Esophagus squamous epithelium (tissue), 5 donors: ENCODE measurements around the gene ARHGAP45. TPM values are rescaled to one million over a fixed set of nuclear protein-coding genes. Genes with fewer than 3 reads are reported as not detected.
A peak's percentile ranks its signal among the peaks of the same experiment; 100 is the strongest.

Experiments used
- DNase-seq: peaks from one replicate; lab custom pipeline; 2025; lab: John Stamatoyannopoulos, UW
- H3K27ac ChIP-seq, 4 donors: fragments of 200-600 bp; sonication (generic); one replicate each; pipeline ENCODE4 v1.5.1; 2016 to 2019; ENCODE audit warnings: mild to moderate bottlenecking in 1 of 4
- H3K27me3 ChIP-seq, 4 donors: fragments of 200-600 bp; sonication (generic); 1 replicate in 3 of 4; 2 replicates in 1 of 4; pipeline versions ENCODE4 v1.5.1 to v1.6.0; 2017 to 2021; ENCODE audit warnings: antibody characterized with exemption in 1 of 4
- H3K36me3 ChIP-seq, 3 donors: fragments of 200-600 bp; sonication (generic); one replicate each; pipeline ENCODE4 v1.5.1; 2016 to 2019
- H3K4me1 ChIP-seq, 3 donors: fragments of 200-600 bp; sonication (generic); one replicate each; pipeline ENCODE4 v1.5.1; 2017 to 2019
- H3K4me3 ChIP-seq, 4 donors: fragments of 200-600 bp; sonication (generic); 1 replicate in 3 of 4; 2 replicates in 1 of 4; pipeline ENCODE4 v1.5.1; 2016 to 2019; ENCODE audit warnings: mild to moderate bottlenecking in 2 of 4, moderate library complexity in 1 of 4
- H3K9me3 ChIP-seq, 3 donors: fragments of 200-600 bp; sonication (generic); one replicate each; pipeline ENCODE4 v1.5.1; 2016 to 2019
- CTCF ChIP-seq, 6 experiments: fragments of 450-650 bp in 4 of 6; fragments of 200-600 bp in 2 of 6; sonication (generic) in 2 of 6; IDR thresholded peaks; one replicate each; pipeline ENCODE4 v1.5.1; 2016 to 2019; ENCODE audit warnings: antibody characterized with exemption in 6 of 6, mild to moderate bottlenecking in 4 of 6, moderate library complexity in 4 of 6
- POLR2A ChIP-seq, 4 donors: fragments of 450-650 bp; IDR thresholded peaks; one replicate each; pipeline ENCODE4 v1.6.1; 2017; ENCODE audit warnings: antibody characterized with exemption in 4 of 4, mild to moderate bottlenecking in 4 of 4, moderate library complexity in 3 of 4
- WGBS, 2 donors: methylation state at CpG; one replicate each; pipeline ENCODE4 v1.1.5; 2018; 5-methylcytosine and 5-hydroxymethylcytosine counted together
- intact Hi-C: fragments of 100-400 bp; cut with DNase I; formaldehyde crosslinking; loops from one replicate; pipeline ENCODE4 v1.15.0; 2022
- total RNA-seq, 4 donors: library from RNA; depleted of rRNA; stranded (reverse); fragments of >200 nt; gene quantifications; one replicate each; pipeline ENCODE4 v1.1.0, GENCODE V29; 2016
- donor health status: DM: yes; HTN: yes; CAD: no.

ARHGAP45 gene
- total RNA-seq, 4 donors from 2014 or later, result 8.2 to 39.3 (median 12.5) TPM

GRCh38 chr19:1106841-1107660 lies 40.1 kb downstream of the ARHGAP45 start:
- H3K4me1 ChIP-seq, result peaks cover 47 to 79% (median 55%) of the 10 kb centered on the region in 3 donors
- 33 to 40% methylated on average over 1 of the region's 17 CpGs for WGBS, 2 donors
- DNase-seq, result no peak

GRCh38 chr19:1107661-1108261 lies 40.8 kb downstream of the ARHGAP45 start:
- Histone ChIP-seq H3K4me1 (peaks cover 47 to 79% (median 53%) of the 10 kb centered on the region in 3 donors), H3K27me3 (no peaks in the 10 kb centered on the region), H3K27ac (peak overlapping the region; percentile 26 to 99 (median 96)), H3K9me3 (no peaks in the 10 kb centered on the region), H3K4me3 (no peak overlapping the region), H3K36me3 (peaks cover 34 to 74% (median 46%) of the 10 kb centered on the region in 3 donors)
- no peak for DNase-seq
- WGBS, 2 donors, result 70 to 74% methylated on average over 2 to 13 of the region's 25 CpGs
- no peak for TF ChIP-seq CTCF (IDR thresholded peaks at IDR 0.05)
- TF ChIP-seq POLR2A (IDR thresholded peaks at IDR 0.05), result no peak
- intact Hi-C loops, result no loop called here

More at GRCh38 chr19:1106841-1107660, 40.1 kb downstream of the ARHGAP45 start:
- no peaks in the 10 kb centered on the region for H3K9me3 ChIP-seq
- intact Hi-C loops, result no loop called here
- no peaks in the 10 kb centered on the region for H3K27me3 ChIP-seq
- TF ChIP-seq POLR2A (IDR thresholded peaks at IDR 0.05), result no peak
- TF ChIP-seq CTCF (IDR thresholded peaks at IDR 0.05), result peak in 1 of 6 experiments; percentile 22
- peak overlapping the region; percentile 26 to 99 (median 96) for H3K27ac ChIP-seq
- H3K36me3 ChIP-seq, result peaks cover 28 to 67% (median 43%) of the 10 kb centered on the region in 3 donors
- H3K4me3 ChIP-seq, result no peak overlapping the region

GRCh38 chr19:1108291-1109031 lies 41.5 kb downstream of the ARHGAP45 start:
- 70 to 100% methylated on average over 2 to 7 of the region's 89 CpGs for WGBS, 2 donors
- DNase-seq, result no peak
- H3K9me3 ChIP-seq, result no peaks in the 10 kb centered on the region

DNA sequence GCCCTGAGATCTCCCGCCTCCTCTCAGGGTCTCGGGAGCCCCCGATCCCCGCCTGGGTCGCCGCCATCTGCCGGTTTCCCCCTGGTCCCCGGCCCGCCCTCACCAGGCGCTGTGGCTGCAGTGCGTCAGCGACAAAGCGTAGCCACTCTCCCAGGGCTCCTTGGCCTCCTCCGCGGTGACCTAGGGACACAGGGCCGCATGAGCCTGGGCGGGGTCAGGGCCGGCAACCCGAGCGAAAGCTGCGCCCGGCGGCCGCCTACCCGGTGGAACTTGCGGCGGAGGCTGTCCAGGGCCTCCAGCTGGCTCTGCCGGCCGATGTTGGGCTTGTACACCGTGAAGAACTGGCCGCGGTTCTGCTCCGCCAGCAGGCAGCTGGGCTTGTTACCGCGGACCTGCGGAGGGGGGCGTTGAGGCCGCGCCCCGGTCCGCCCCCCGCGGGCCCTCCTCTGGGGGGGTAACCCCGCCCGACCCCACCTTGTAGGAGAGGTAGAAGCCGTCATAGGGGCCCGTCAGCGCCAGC lies 42.1 kb downstream of the ARHGAP45 start:
- TF ChIP-seq POLR2A (IDR thresholded peaks at IDR 0.05) (no peak), CTCF (IDR thresholded peaks at IDR 0.05) (no peak)
- 47% methylated on average over 3 of the region's 48 CpGs; no CpG with 5 or more reads in 1 of the 2 donors for WGBS, 2 donors
- Histone ChIP-seq H3K4me1 (peaks cover 53 to 83% (median 58%) of the 10 kb centered on the region in 3 donors), H3K36me3 (peaks cover 40 to 86% (median 56%) of the 10 kb centered on the region in 3 donors), H3K4me3 (no peak overlapping the region), H3K27ac (no peak overlapping the region), H3K9me3 (no peaks in the 10 kb centered on the region), H3K27me3 (no peaks in the 10 kb centered on the region)
- intact Hi-C loops, result no loop called here
- no peak for DNase-seq

More at GRCh38 chr19:1108291-1109031, 41.5 kb downstream of the ARHGAP45 start:
- Histone ChIP-seq H3K27me3 (no peaks in the 10 kb centered on the region), H3K4me1 (peaks cover 47 to 79% (median 53%) of the 10 kb centered on the region in 3 donors), H3K27ac (peak overlapping the region in 1 of 4 donors; percentile 99), H3K36me3 (peaks cover 34 to 80% (median 51%) of the 10 kb centered on the region in 3 donors), H3K4me3 (no peak overlapping the region)
- intact Hi-C loops, result no loop called here
- no peak for TF ChIP-seq CTCF (IDR thresholded peaks at IDR 0.05)
- TF ChIP-seq POLR2A (IDR thresholded peaks at IDR 0.05), result no peak
